ENCODE results near the gene KDM2A.
"Not testable (repeated sequence)": the region's sequence is repeated elsewhere in the genome, so short reads cannot be mapped to it uniquely, and the experiment has no call there.

KDM2A gene

GRCh38 chr11:67230406-67230805 lies 111.3 kb downstream of the KDM2A start:
- no peak for ATAC-seq
- no peaks in the 10 kb centered on the region for H3K27me3 Mint-ChIP-seq
- H3K36me3 Mint-ChIP-seq, result peaks cover 45% of the 10 kb centered on the region
- no peaks in the 10 kb centered on the region for H3K9me3 Mint-ChIP-seq
- H3K4me3 Mint-ChIP-seq, result no peak overlapping the region
- no peak overlapping the region for H3K27ac Mint-ChIP-seq
- H3K4me1 Mint-ChIP-seq, result peaks cover 14% of the 10 kb centered on the region

- no peak for ATAC-seq
- Mint-ChIP-seq H3K9me3 (no peaks in the 10 kb centered on the region), H3K4me3 (no peak overlapping the region), H3K36me3 (peaks cover 45% of the 10 kb centered on the region), H3K4me1 (peaks cover 14% of the 10 kb centered on the region), H3K27me3 (no peaks in the 10 kb centered on the region), H3K27ac (no peak overlapping the region)
Measured at GRCh38 chr11:67230886-67231285, 111.8 kb downstream of the KDM2A start.

- Mint-ChIP-seq H3K27ac (peak overlapping the region; percentile 65), H3K4me3 (peak overlapping the region; percentile 30), H3K9me3 (no peaks in the 10 kb centered on the region), H3K27me3 (no peaks in the 10 kb centered on the region), H3K4me1 (peaks cover 16% of the 10 kb centered on the region), H3K36me3 (peaks cover 26% of the 10 kb centered on the region)
- peak; percentile 79 for ATAC-seq
Measured at GRCh38 chr11:67233584-67234190, 114.6 kb downstream of the KDM2A start.

GRCh38 chr11:67234571-67234970 lies 115.5 kb downstream of the KDM2A start:
- peaks cover 25% of the 10 kb centered on the region for H3K4me1 Mint-ChIP-seq
- peak overlapping the region; percentile 65 for H3K27ac Mint-ChIP-seq
- H3K9me3 Mint-ChIP-seq, ATAC-seq, H3K4me3 Mint-ChIP-seq, H3K27me3 Mint-ChIP-seq: not testable (repeated sequence)
- H3K36me3 Mint-ChIP-seq, result peaks cover 21% of the 10 kb centered on the region

- no peak overlapping the region for H3K27ac Mint-ChIP-seq
- H3K9me3 Mint-ChIP-seq, result no peaks in the 10 kb centered on the region
- H3K36me3 Mint-ChIP-seq, result peaks cover 37% of the 10 kb centered on the region
- peaks cover 53% of the 10 kb centered on the region for H3K4me1 Mint-ChIP-seq
- H3K27me3 Mint-ChIP-seq, result no peaks in the 10 kb centered on the region
- H3K4me3 Mint-ChIP-seq, result no peak overlapping the region
- no peak for ATAC-seq
Measured at GRCh38 chr11:67237574-67237973, 118.5 kb downstream of the KDM2A start.

- peaks cover 45% of the 10 kb centered on the region for H3K36me3 Mint-ChIP-seq
- peaks cover 59% of the 10 kb centered on the region for H3K4me1 Mint-ChIP-seq
Measured at GRCh38 chr11:67238894-67239782, 120.1 kb downstream of the KDM2A start.

GRCh38 chr11:67239783-67240575 lies 120.9 kb downstream of the KDM2A start:
- Mint-ChIP-seq H3K27me3 (no peaks in the 10 kb centered on the region), H3K4me3 (peak overlapping the region; percentile 100), H3K9me3 (no peaks in the 10 kb centered on the region), H3K27ac (peak overlapping the region; percentile 99), H3K36me3 (peaks cover 47% of the 10 kb centered on the region), H3K4me1 (peaks cover 57% of the 10 kb centered on the region)
- ATAC-seq, result peak; percentile 98

More at GRCh38 chr11:67238894-67239782, 120.1 kb downstream of the KDM2A start:
- Mint-ChIP-seq H3K27ac (peak overlapping the region; percentile 99), H3K4me3 (peak overlapping the region; percentile 100), H3K27me3 (no peaks in the 10 kb centered on the region), H3K9me3 (no peaks in the 10 kb centered on the region)
- ATAC-seq, result no peak

GRCh38 chr11:67240576-67241389 lies 121.7 kb downstream of the KDM2A start:
- peak overlapping the region; percentile 100 for H3K4me3 Mint-ChIP-seq

GRCh38 chr11:67242548-67242947 lies 123.5 kb downstream of the KDM2A start:
- Mint-ChIP-seq H3K4me3 (peak overlapping the region; percentile 100), H3K9me3 (no peaks in the 10 kb centered on the region), H3K27ac (peak overlapping the region; percentile 99), H3K27me3 (no peaks in the 10 kb centered on the region), H3K36me3 (peaks cover 65% of the 10 kb centered on the region), H3K4me1 (peaks cover 64% of the 10 kb centered on the region)
- no peak for ATAC-seq

More at GRCh38 chr11:67240576-67241389, 121.7 kb downstream of the KDM2A start:
- H3K36me3 Mint-ChIP-seq, result peaks cover 55% of the 10 kb centered on the region
- H3K4me1 Mint-ChIP-seq, result peaks cover 58% of the 10 kb centered on the region
- H3K9me3 Mint-ChIP-seq, result no peaks in the 10 kb centered on the region
- ATAC-seq, result peak; percentile 80
- H3K27ac Mint-ChIP-seq, result peak overlapping the region; percentile 99
- no peaks in the 10 kb centered on the region for H3K27me3 Mint-ChIP-seq

- no peaks in the 10 kb centered on the region for H3K9me3 Mint-ChIP-seq
- peaks cover 64% of the 10 kb centered on the region for H3K4me1 Mint-ChIP-seq
- H3K4me3 Mint-ChIP-seq, result peak overlapping the region; percentile 100
- ATAC-seq, result no peak
- H3K27me3 Mint-ChIP-seq, result no peaks in the 10 kb centered on the region
- H3K36me3 Mint-ChIP-seq, result peaks cover 67% of the 10 kb centered on the region
- peak overlapping the region; percentile 99 for H3K27ac Mint-ChIP-seq
Measured at GRCh38 chr11:67243051-67243450, 124.0 kb downstream of the KDM2A start.

- H3K27ac Mint-ChIP-seq, result no peak overlapping the region
Measured at GRCh38 chr11:67245046-67245445, 126.0 kb downstream of the KDM2A start.

GRCh38 chr11:67247946-67248550 lies 129.0 kb downstream of the KDM2A start:
- no peak overlapping the region for H3K4me3 Mint-ChIP-seq
- peaks cover 72% of the 10 kb centered on the region for H3K36me3 Mint-ChIP-seq
- no peak overlapping the region for H3K27ac Mint-ChIP-seq
- no peak for ATAC-seq
- peaks cover 33% of the 10 kb centered on the region for H3K4me1 Mint-ChIP-seq
- H3K27me3 Mint-ChIP-seq, result no peaks in the 10 kb centered on the region
- no peaks in the 10 kb centered on the region for H3K9me3 Mint-ChIP-seq

More at GRCh38 chr11:67245046-67245445, 126.0 kb downstream of the KDM2A start:
- ATAC-seq, result no peak
- Mint-ChIP-seq H3K9me3 (no peaks in the 10 kb centered on the region), H3K4me3 (no peak overlapping the region), H3K36me3 (peaks cover 86% of the 10 kb centered on the region), H3K27me3 (no peaks in the 10 kb centered on the region), H3K4me1 (peaks cover 55% of the 10 kb centered on the region)

GRCh38 chr11:67248653-67249052 lies 129.6 kb downstream of the KDM2A start:
- Mint-ChIP-seq H3K9me3 (no peaks in the 10 kb centered on the region), H3K4me3 (no peak overlapping the region), H3K4me1 (peaks cover 27% of the 10 kb centered on the region), H3K27me3 (no peaks in the 10 kb centered on the region), H3K27ac (no peak overlapping the region), H3K36me3 (peaks cover 72% of the 10 kb centered on the region)
- ATAC-seq, result no peak

All from stimulated activated memory B cell treated with anti-CD40 and anti-IgM and Interleukin-4, amounts not matched to agents 10 μg/mL and 1 μg/mL and 100 μg/mL, for 72 hours (primary cell).